ENCODE measurements around the gene MX2.

The MX2 gene

GRCh38 chr21:41368735-41369104 is 6.9 kb downstream of the MX2 start:
- H3K4me1 ChIP-seq = no peaks in the 10 kb centered on the region
- no peak overlapping the region for H2AFZ ChIP-seq
- H3K4me3 ChIP-seq (ENCODE audit: low read depth, low read length) = no peak overlapping the region
- no peaks in the 10 kb centered on the region for H3K9me3 ChIP-seq (ENCODE audit: control insufficient read depth, low read length)
- peak overlapping the region; percentile 39 for H3K27ac ChIP-seq
- H3K9ac ChIP-seq = no peak overlapping the region
- no peak overlapping the region for H3K4me2 ChIP-seq (ENCODE audit: low read length)
- H3K79me2 ChIP-seq = no peaks in the 10 kb centered on the region
- H3K36me3 ChIP-seq (ENCODE audit: control insufficient read depth, insufficient read depth, low read length) = no peaks in the 10 kb centered on the region
- no peaks in the 10 kb centered on the region for H3K27me3 ChIP-seq (ENCODE audit: control insufficient read depth, insufficient read depth, low read length)
- no peak for TF ChIP-seq CTCF (IDR thresholded peaks at IDR 0.05)

GRCh38 chr21:41369105-41369919 is 7.5 kb downstream of the MX2 start:
- no peaks in the 10 kb centered on the region for H3K9me3 ChIP-seq (ENCODE audit: control insufficient read depth, low read length)
- no peak overlapping the region for H3K9ac ChIP-seq
- H3K4me2 ChIP-seq (ENCODE audit: low read length) = no peak overlapping the region
- H3K36me3 ChIP-seq (ENCODE audit: control insufficient read depth, insufficient read depth, low read length) = no peaks in the 10 kb centered on the region
- TF ChIP-seq CTCF (IDR thresholded peaks at IDR 0.05) = no peak
- no peaks in the 10 kb centered on the region for H3K79me2 ChIP-seq
- no peaks in the 10 kb centered on the region for H3K4me1 ChIP-seq
- H2AFZ ChIP-seq = no peak overlapping the region
- no peaks in the 10 kb centered on the region for H3K27me3 ChIP-seq (ENCODE audit: control insufficient read depth, insufficient read depth, low read length)
- H3K27ac ChIP-seq = peak overlapping the region; percentile 39
- H3K4me3 ChIP-seq (ENCODE audit: low read depth, low read length) = no peak overlapping the region

- Histone ChIP-seq H3K4me1 (no peaks in the 10 kb centered on the region), H3K27me3 (ENCODE audit: control insufficient read depth, insufficient read depth, low read length) (no peaks in the 10 kb centered on the region), H3K79me2 (no peaks in the 10 kb centered on the region), H3K27ac (no peak overlapping the region), H3K9ac (no peak overlapping the region), H3K4me3 (ENCODE audit: low read depth, low read length) (no peak overlapping the region), H3K36me3 (ENCODE audit: control insufficient read depth, insufficient read depth, low read length) (no peaks in the 10 kb centered on the region), H3K4me2 (ENCODE audit: low read length) (no peak overlapping the region), H2AFZ (no peak overlapping the region), H3K9me3 (ENCODE audit: control insufficient read depth, low read length) (no peaks in the 10 kb centered on the region)
- TF ChIP-seq CTCF (IDR thresholded peaks at IDR 0.05) = no peak
These were observed 8.4 kb downstream of the MX2 start for GRCh38 chr21:41369920-41370839.

- Histone ChIP-seq H3K9me3 (ENCODE audit: control insufficient read depth, low read length) (no peaks in the 10 kb centered on the region), H3K4me1 (no peaks in the 10 kb centered on the region), H3K27ac (no peak overlapping the region), H3K4me2 (ENCODE audit: low read length) (no peak overlapping the region), H3K9ac (no peak overlapping the region), H3K36me3 (ENCODE audit: control insufficient read depth, insufficient read depth, low read length) (no peaks in the 10 kb centered on the region), H3K79me2 (no peaks in the 10 kb centered on the region), H3K27me3 (ENCODE audit: control insufficient read depth, insufficient read depth, low read length) (no peaks in the 10 kb centered on the region), H3K4me3 (ENCODE audit: low read depth, low read length) (no peak overlapping the region), H2AFZ (no peak overlapping the region)
- TF ChIP-seq CTCF (IDR thresholded peaks at IDR 0.05) = no peak
These were observed 9.2 kb downstream of the MX2 start for GRCh38 chr21:41370840-41371684.

Measured in parathyroid adenoma (tissue), 2 donors.